Daoy (cell line): ENCODE measurements around the gene CMTM5. TPM values are rescaled to one million over a fixed set of nuclear protein-coding genes. Genes with fewer than 3 reads are reported as not detected.
"Not testable (repeated sequence)": the region's sequence is repeated elsewhere in the genome, so short reads cannot be mapped to it uniquely, and the experiment has no call there.

Experiments used
- DNase-seq: peaks from one replicate; pipeline ENCODE4 v3.0.0-alpha.2; 2015; ENCODE audit warnings: low read depth
- total RNA-seq: library from RNA; depleted of rRNA; stranded (reverse); fragments of >200 nt; shearing (Covaris generic); gene quantifications from 2 replicates; pipeline ENCODE4 v1.2.3, GENCODE V29; 2014; rRNA removed

Gene CMTM5
- total RNA-seq, 1 experiment from 2014 or later, result not detected

DNA sequence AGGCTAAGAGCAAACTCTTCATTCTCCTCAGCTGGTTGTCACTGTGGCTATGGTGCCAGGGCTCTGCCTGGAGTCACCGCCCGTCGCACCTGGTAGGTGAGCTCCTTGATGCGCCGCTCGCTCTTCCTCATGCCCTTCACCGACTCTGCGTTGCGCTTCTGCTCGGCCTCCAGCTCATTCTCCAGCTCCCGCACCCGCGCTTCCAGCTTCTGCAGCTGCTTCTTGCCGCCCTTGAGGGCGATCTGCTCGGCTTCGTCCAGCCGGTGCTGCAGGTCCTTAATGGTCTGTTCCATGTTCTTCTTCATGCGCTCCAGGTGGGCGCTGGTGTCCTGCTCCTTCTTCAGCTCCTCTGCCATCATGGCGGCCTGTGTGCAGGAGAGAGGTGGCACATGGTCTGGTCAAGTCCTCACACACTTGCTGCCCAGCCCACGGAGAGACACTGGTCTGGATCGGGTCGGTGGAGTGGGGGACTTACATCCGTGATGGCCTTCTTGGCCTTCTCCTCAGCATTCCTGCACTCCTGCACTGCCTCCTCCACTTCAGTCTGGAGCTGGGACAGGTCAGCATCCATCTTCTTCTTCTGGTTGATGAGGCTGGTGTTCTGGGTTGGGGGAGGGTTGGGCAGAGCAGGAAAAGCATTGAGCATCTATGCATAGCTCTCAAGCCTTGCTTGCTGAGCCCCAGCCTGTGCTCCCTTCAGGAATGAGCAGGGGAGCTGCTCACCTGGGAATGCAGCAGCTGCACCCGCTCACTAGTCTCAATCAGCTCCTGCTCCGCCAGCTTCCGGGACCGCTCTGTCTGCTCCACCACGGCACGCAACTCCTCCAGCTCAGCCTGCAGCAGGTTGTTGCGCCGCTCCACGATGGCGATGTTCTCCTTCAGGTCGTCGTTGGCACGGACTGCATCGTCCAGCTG, 38.3 kb downstream of the CMTM5 start:
- DNase-seq, result no peak

- no peak for DNase-seq
Measured at GRCh38 chr14:23415821-23416778, 39.3 kb downstream of the CMTM5 start.

- DNase-seq, result no peak
Measured at GRCh38 chr14:23416801-23417200, 40.0 kb downstream of the CMTM5 start.

- DNase-seq, result not testable (repeated sequence)
Measured at GRCh38 chr14:23417269-23417668, 40.4 kb downstream of the CMTM5 start.

- DNase-seq, result no peak
Measured at GRCh38 chr14:23418021-23418420, 41.2 kb downstream of the CMTM5 start.

DNA sequence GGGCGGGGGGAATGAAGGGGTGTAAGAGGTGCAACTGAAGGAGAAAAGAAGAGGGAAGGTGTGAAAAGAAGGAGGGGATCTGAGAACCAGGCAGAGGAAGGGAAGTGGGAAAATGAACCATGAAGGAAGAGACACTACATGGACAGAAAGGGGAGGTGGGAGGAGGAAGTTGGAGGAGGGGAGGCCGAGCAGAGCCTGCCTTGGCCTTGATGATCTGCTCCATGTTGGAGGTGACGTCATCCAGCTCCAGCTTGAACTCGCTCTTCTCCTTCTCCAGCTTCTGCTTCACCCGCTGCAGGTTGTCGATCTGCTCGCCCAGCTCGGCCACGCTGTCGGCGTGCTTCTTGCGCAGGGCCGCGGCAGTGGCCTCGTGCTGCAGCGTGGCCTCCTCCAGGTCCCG, 42.8 kb downstream of the CMTM5 start:
- not testable (repeated sequence) for DNase-seq

DNA sequence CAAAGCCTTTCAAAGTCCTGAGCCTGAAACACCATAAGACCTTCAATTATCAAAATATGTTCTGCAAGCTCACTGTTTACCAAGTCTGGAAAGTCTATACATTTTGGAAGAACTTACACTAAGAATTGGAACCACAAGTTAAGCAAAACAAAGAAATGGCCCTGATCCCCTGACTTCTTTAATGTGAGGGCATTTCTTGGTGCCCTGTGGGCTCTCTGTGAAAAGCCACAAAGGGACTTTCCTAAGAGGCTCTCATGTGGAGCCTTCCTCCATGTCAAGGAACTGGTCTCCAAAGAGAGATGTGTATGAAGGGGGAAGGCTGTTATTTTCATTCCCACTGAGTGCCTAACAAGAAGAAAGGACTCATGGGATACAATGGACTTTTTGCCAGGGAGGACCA, 44.7 kb downstream of the CMTM5 start:
- DNase-seq, result no peak

DNA sequence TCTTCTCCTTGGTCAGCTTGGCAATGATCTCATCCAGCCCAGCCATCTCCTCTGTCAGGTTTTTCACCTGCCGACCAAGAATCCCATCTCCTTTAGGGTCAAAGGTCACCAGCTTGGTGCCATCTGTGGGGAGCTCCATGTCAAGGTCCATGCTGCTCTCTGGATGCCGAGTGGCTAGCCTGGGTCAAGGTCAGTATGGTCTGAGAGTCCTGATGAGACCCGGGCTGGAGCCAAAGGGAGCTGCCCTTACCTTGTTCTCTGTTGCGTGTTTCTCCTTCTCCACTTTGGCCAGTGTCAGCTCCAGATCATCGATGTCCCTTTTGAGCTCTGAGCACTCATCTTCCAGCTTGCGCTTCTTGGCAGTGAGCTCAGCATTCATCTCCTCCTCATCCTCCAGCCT, 46.8 kb downstream of the CMTM5 start:
- DNase-seq, result no peak

DNA sequence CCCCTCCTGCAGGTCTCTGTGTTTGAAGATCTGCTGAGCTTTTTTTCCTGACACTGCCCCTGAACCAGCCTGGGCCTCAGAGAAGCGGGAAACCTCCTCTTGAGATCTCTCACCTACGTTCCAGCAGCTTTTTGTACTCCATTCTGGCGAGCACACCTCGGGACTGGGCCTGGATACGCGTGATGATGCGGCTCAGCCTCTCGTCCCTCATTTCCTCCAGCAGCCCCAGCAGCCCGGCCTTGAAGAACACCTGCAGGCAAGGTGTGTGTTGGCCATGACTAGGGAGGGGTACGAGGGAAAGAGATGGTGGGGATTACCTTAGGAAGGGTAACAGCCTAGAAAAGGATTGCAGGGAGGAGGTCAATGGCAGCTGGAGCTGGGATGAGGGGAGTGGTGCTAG, 48.3 kb downstream of the CMTM5 start:
- DNase-seq, result no peak

- DNase-seq, result not testable (repeated sequence)
Measured at GRCh38 chr14:23425798-23426197, 49.0 kb downstream of the CMTM5 start.

DNA sequence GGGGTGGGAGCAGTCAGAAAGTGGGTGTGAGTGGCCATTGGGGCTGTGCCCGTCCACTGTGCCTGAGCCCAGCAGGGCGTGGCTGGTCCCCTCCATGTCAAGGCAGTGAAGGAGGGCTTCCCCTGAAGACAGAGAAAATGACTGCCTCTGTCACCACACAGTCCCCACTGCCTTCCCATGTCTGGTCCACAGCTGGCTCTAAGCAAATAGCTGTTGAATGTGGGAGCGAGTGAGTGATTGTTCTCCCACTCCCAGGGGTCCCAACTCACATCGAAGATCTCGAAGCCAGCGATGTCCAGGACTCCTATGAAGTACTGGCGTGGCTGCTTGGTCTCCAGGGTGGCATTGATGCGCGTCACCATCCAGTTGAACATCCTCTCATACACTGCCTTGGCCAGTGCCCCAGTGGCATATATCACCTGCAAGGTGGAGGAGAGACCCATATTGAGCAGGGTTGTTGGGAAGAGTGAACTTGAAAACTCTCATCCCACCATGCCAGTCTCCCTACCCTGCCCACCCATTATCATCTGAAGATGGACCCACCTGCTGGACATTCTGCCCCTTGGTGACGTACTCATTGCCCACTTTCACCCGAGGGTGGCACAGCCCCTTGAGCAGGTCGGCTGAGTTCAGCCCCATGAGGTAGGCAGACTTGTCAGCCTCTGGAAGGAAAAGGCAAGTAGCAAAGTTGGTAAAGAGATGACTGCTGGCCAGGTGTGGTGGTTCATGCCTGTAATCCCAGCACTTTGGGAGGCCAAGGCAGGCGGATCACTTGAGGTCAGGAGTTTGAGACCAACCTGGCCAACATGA, 52.0 kb downstream of the CMTM5 start:
- DNase-seq, result no peak

Other genes with a start within 250 kb of the CMTM5 start
- gene SLC7A8, start 193.4 kb upstream of the CMTM5 start, total RNA-seq, result 0.91 TPM in 1 of 2 replicates, not detected in the other
- gene RNF212B, start 139.1 kb upstream of the CMTM5 start, total RNA-seq, result not detected in 2 replicates
- 5.8 and 6.9 TPM in 2 replicates for gene HOMEZ, start 90.9 kb upstream of the CMTM5 start, total RNA-seq
- 1.5 and 2.6 TPM in 2 replicates for gene PPP1R3E, start 74.2 kb upstream of the CMTM5 start, total RNA-seq
- gene BCL2L2, start 70.2 kb upstream of the CMTM5 start, total RNA-seq, result 7.4 and 16.8 TPM in 2 replicates
- 92.2 and 127 TPM in 2 replicates for gene PABPN1, start 55.6 kb upstream of the CMTM5 start, total RNA-seq
- gene SLC22A17, start 24.2 kb upstream of the CMTM5 start, total RNA-seq, result 13.8 and 13.9 TPM in 2 replicates
- 0.80 and 1.4 TPM in 2 replicates for gene EFS, start 11.9 kb upstream of the CMTM5 start, total RNA-seq
- not detected in 2 replicates for gene IL25, start 4.2 kb upstream of the CMTM5 start, total RNA-seq
- not detected in 2 replicates for gene MYH6, start 31.2 kb downstream of the CMTM5 start, total RNA-seq
- gene MYH7, start 58.6 kb downstream of the CMTM5 start, total RNA-seq, result not detected in 2 replicates
- 176 and 177 TPM in 2 replicates for gene NGDN, start 92.7 kb downstream of the CMTM5 start, total RNA-seq
- 0.23 and 0.42 TPM in 2 replicates for gene ZFHX2, start 174.7 kb downstream of the CMTM5 start, total RNA-seq
- gene THTPA, start 179.2 kb downstream of the CMTM5 start, total RNA-seq, result 8.5 and 9.0 TPM in 2 replicates
- 10.2 and 47.7 TPM in 2 replicates for gene AP1G2, start 190.7 kb downstream of the CMTM5 start, total RNA-seq
- gene JPH4, start 201.7 kb downstream of the CMTM5 start, total RNA-seq, result 0.29 TPM in 1 of 2 replicates, not detected in the other